ENCODE data around the gene AKAP6. TPM values are rescaled to one million over a fixed set of nuclear protein-coding genes. Genes with fewer than 3 reads are reported as not detected.
"Not testable (repeated sequence)": the region's sequence is repeated elsewhere in the genome, so short reads cannot be mapped to it uniquely, and the experiment has no call there.

The AKAP6 gene
- total RNA-seq, 1 experiment from 2014 or later: 2.3 TPM

- in situ Hi-C loops (cut with HindIII; ENCODE audit: low sequenced_read_pairs): no loop called here
- DNase-seq (ENCODE audit: low spot score): no peak
Measured at GRCh38 chr14:32546246-32546645, 217.1 kb downstream of the AKAP6 start.

GRCh38 chr14:32552766-32553165 is 223.7 kb downstream of the AKAP6 start:
- in situ Hi-C loops (cut with HindIII; ENCODE audit: low sequenced_read_pairs): no loop called here
- no peak for DNase-seq (ENCODE audit: low spot score)

- in situ Hi-C loops (cut with HindIII; ENCODE audit: low sequenced_read_pairs): no loop called here
- DNase-seq (ENCODE audit: low spot score): no peak
Measured at GRCh38 chr14:32559048-32559447, 229.9 kb downstream of the AKAP6 start.

GRCh38 chr14:32559590-32559989 is 230.5 kb downstream of the AKAP6 start:
- in situ Hi-C loops (cut with HindIII; ENCODE audit: low sequenced_read_pairs): no loop called here
- DNase-seq (ENCODE audit: low spot score): no peak

GRCh38 chr14:32560209-32560857 is 231.2 kb downstream of the AKAP6 start:
- DNase-seq (ENCODE audit: low spot score): peak; percentile 81
- in situ Hi-C loops (cut with HindIII; ENCODE audit: low sequenced_read_pairs): no loop called here

- no peak for DNase-seq (ENCODE audit: low spot score)
- in situ Hi-C loops (cut with HindIII; ENCODE audit: low sequenced_read_pairs): no loop called here
Measured at GRCh38 chr14:32561520-32561919, 232.4 kb downstream of the AKAP6 start.

GRCh38 chr14:32564596-32564995 is 235.5 kb downstream of the AKAP6 start:
- in situ Hi-C loops (cut with HindIII; ENCODE audit: low sequenced_read_pairs): no loop called here

GRCh38 chr14:32565256-32565655 is 236.2 kb downstream of the AKAP6 start:
- DNase-seq (ENCODE audit: low spot score): peak; percentile 49
- in situ Hi-C loops (cut with HindIII; ENCODE audit: low sequenced_read_pairs): no loop called here

More at GRCh38 chr14:32564596-32564995, 235.5 kb downstream of the AKAP6 start:
- peak; percentile 27 for DNase-seq (ENCODE audit: low spot score)

GRCh38 chr14:32567543-32568384 is 238.7 kb downstream of the AKAP6 start:
- in situ Hi-C loops (cut with HindIII; ENCODE audit: low sequenced_read_pairs): no loop called here

GRCh38 chr14:32571551-32571950 is 242.5 kb downstream of the AKAP6 start:
- in situ Hi-C loops (cut with HindIII; ENCODE audit: low sequenced_read_pairs): no loop called here

More at GRCh38 chr14:32567543-32568384, 238.7 kb downstream of the AKAP6 start:
- DNase-seq (ENCODE audit: low spot score): no peak

GRCh38 chr14:32571995-32572866 is 243.1 kb downstream of the AKAP6 start:
- in situ Hi-C loops (cut with HindIII; ENCODE audit: low sequenced_read_pairs): no loop called here
- no peak for DNase-seq (ENCODE audit: low spot score)

More at GRCh38 chr14:32571551-32571950, 242.5 kb downstream of the AKAP6 start:
- DNase-seq (ENCODE audit: low spot score): no peak

- in situ Hi-C loops (cut with HindIII; ENCODE audit: low sequenced_read_pairs): no loop called here
- no peak for DNase-seq (ENCODE audit: low spot score)
Measured at GRCh38 chr14:32572867-32573150, 243.7 kb downstream of the AKAP6 start.

GRCh38 chr14:32574269-32574668 is 245.2 kb downstream of the AKAP6 start:
- in situ Hi-C loops (cut with HindIII; ENCODE audit: low sequenced_read_pairs): no loop called here
- no peak for DNase-seq (ENCODE audit: low spot score)

- in situ Hi-C loops (cut with HindIII; ENCODE audit: low sequenced_read_pairs): no loop called here
- DNase-seq (ENCODE audit: low spot score): peak; percentile 82
Measured at GRCh38 chr14:32576088-32576795, 247.1 kb downstream of the AKAP6 start.

GRCh38 chr14:32576977-32577376 is 247.9 kb downstream of the AKAP6 start:
- DNase-seq (ENCODE audit: low spot score): no peak

GRCh38 chr14:32578181-32578580 is 249.1 kb downstream of the AKAP6 start:
- in situ Hi-C loops (cut with HindIII; ENCODE audit: low sequenced_read_pairs): no loop called here

More at GRCh38 chr14:32576977-32577376, 247.9 kb downstream of the AKAP6 start:
- in situ Hi-C loops (cut with HindIII; ENCODE audit: low sequenced_read_pairs): no loop called here

GRCh38 chr14:32583427-32583826 is 254.3 kb downstream of the AKAP6 start:
- in situ Hi-C loops (cut with HindIII; ENCODE audit: low sequenced_read_pairs); DNase-seq (ENCODE audit: low spot score): not testable (repeated sequence)

More at GRCh38 chr14:32578181-32578580, 249.1 kb downstream of the AKAP6 start:
- no peak for DNase-seq (ENCODE audit: low spot score)

- in situ Hi-C loops (cut with HindIII; ENCODE audit: low sequenced_read_pairs): no loop called here
Measured at GRCh38 chr14:32584079-32584478, 255.0 kb downstream of the AKAP6 start.

GRCh38 chr14:32587461-32587860 is 258.4 kb downstream of the AKAP6 start:
- in situ Hi-C loops (cut with HindIII; ENCODE audit: low sequenced_read_pairs): no loop called here
- no peak for DNase-seq (ENCODE audit: low spot score)

More at GRCh38 chr14:32584079-32584478, 255.0 kb downstream of the AKAP6 start:
- DNase-seq (ENCODE audit: low spot score): no peak

Data from G401 (cell line).